Spinal cord (tissue), 10 donors: Measurements from ENCODE around the gene CBL. TPM values are rescaled to one million over a fixed set of nuclear protein-coding genes. Genes with fewer than 3 reads are reported as not detected.

ENCODE experiments used
- DNase-seq, 6 donors: peaks; one replicate each; pipeline versions ENCODE4 v3.0.0 to v3.0.0-alpha.2; 2013 to 2015; ENCODE audit warnings: low spot score in 6 of 6, low read depth in 4 of 6
- H3K27ac ChIP-seq: one replicate; pipeline ENCODE4 v1.5.1; 2013; ENCODE audit warnings: low read depth, low read length, control low read depth
- H3K27me3 ChIP-seq: one replicate; pipeline ENCODE4 v1.6.1; 2013; ENCODE audit warnings: low read length; ENCODE audit not compliant: control insufficient read depth, insufficient read depth
- H3K36me3 ChIP-seq: one replicate; pipeline ENCODE4 v1.6.1; 2013; ENCODE audit warnings: low read length; ENCODE audit not compliant: control insufficient read depth, insufficient read depth
- H3K4me1 ChIP-seq: one replicate; pipeline ENCODE4 v1.6.1; 2013; ENCODE audit warnings: low read length; ENCODE audit not compliant: control insufficient read depth, insufficient read depth
- H3K4me3 ChIP-seq: one replicate; pipeline ENCODE4 v1.5.1; 2013; ENCODE audit warnings: low read depth, low read length, control low read depth
- H3K9me3 ChIP-seq: one replicate; pipeline ENCODE4 v1.6.1; 2013; ENCODE audit warnings: low read length; ENCODE audit not compliant: control insufficient read depth, insufficient read depth
- whole genome bisulfite sequencing: methylation state at CpG from one replicate; pipeline ENCODE4 v1.1.5; 2013; ENCODE audit warnings: missing lambda C conversion rate; ENCODE audit not compliant: insufficient coverage; 5-methylcytosine and 5-hydroxymethylcytosine counted together
- polyA plus RNA-seq, 2 donors: library from polyadenylated mRNA; unstranded; fragments of 120-200 nt; gene quantifications; one replicate each; pipeline ENCODE4 v1.2.1, GENCODE V29; 2013; ENCODE audit not compliant: insufficient read length in 2 of 2
- total RNA-seq, 2 donors: library from RNA; depleted of rRNA in 1 of 2; stranded (reverse); fragments of 120-200 nt in 1 of 2; fragments of >200 nt in 1 of 2; gene quantifications; one replicate each; pipeline versions ENCODE4 v1.2.3 to v1.2.4, GENCODE V29; 2013 to 2014
- donor health status: healthy.

Gene CBL
- total and polyA plus RNA-seq, 4 donors, result 13.4 to 37.4 (median 22.3) TPM

- Histone ChIP-seq H3K36me3 (peaks cover 21% of the 10 kb centered on the region), H3K4me3 (no peak overlapping the region), H3K27ac (no peak overlapping the region), H3K9me3 (no peaks in the 10 kb centered on the region), H3K4me1 (peaks cover 29% of the 10 kb centered on the region), H3K27me3 (no peaks in the 10 kb centered on the region)
- DNase-seq, result no peak
- WGBS, result 82% methylated on average over 2 of the region's 4 CpGs
These were observed 126.1 kb downstream of the CBL start for GRCh38 chr11:119332111-119332765.

DNA sequence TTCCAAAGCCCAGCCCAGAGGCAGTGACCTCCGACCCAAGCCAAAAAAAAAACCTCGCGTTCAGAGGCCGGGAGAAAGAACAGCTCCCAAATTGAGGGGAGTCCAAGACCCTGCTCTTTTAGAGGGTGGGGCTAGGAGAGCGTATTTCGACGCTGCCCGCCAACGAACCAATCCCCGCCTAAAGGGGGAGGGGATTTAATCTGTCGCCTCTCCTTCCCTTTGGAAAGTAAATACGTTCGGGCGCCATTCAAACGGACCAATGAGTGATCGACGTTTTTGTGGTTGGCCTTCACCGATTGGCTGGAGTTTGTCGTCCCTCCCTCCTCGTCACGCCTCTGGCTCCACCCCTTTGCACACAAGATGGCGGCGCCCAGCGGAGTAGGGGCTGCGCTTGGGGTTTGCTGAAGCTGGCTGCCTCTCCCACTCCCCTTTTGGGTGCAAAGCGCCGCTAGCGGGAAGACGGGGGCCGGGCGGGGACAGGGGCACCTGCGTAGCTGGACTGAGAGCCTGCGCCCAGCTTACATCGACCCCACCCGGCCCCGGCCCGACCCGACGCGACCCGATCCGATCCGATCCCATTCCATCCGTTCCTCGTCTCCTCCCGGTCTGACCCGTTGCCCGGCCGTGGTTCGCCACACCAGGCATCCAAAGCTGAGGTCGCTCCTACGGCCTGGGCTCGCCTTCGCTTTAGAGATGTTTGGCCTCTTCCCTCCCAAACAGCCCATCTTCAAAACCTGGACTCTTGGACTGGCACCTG lies 128.2 kb downstream of the CBL start, which contains the start of gene RNF26:
RNF26 (plus strand) TSS at position 354 of the 757 bp plus-strand sequence. CDS start 596 bp downstream, outside the sequence.
- H3K27ac ChIP-seq, result peak within 1 kb of the TSS; percentile 84
- DNase-seq, result peak; percentile 94 to 100 (median 98)
- H3K27me3 ChIP-seq, result no peaks in the 10 kb centered on the region
- H3K36me3 ChIP-seq, result peaks cover 28% of the 10 kb centered on the region
- H3K4me3 ChIP-seq, result peak within 1 kb of the TSS; percentile 96
- H3K4me1 ChIP-seq, result peaks cover 50% of the 10 kb centered on the region
- 0% methylated on average over 42 of the region's 54 CpGs for WGBS
- H3K9me3 ChIP-seq, result no peaks in the 10 kb centered on the region

GRCh38 chr11:119335091-119335654 lies 129.0 kb downstream of the CBL start:
- Histone ChIP-seq H3K36me3 (peaks cover 28% of the 10 kb centered on the region), H3K9me3 (no peaks in the 10 kb centered on the region), H3K27ac (no peak overlapping the region), H3K27me3 (peaks cover 2% of the 10 kb centered on the region), H3K4me3 (peak overlapping the region; percentile 96), H3K4me1 (peaks cover 54% of the 10 kb centered on the region)
- no peak for DNase-seq
- 68% methylated on average over 15 of the region's 15 CpGs for WGBS

GRCh38 chr11:119335655-119336543 lies 129.8 kb downstream of the CBL start:
- peaks cover 28% of the 10 kb centered on the region for H3K36me3 ChIP-seq
- no peaks in the 10 kb centered on the region for H3K9me3 ChIP-seq
- DNase-seq, result no peak
- no peak overlapping the region for H3K4me3 ChIP-seq
- H3K27me3 ChIP-seq, result peaks cover 8% of the 10 kb centered on the region
- 88% methylated on average over 27 of the region's 30 CpGs for WGBS
- no peak overlapping the region for H3K27ac ChIP-seq
- peaks cover 60% of the 10 kb centered on the region for H3K4me1 ChIP-seq

- peaks cover 13% of the 10 kb centered on the region for H3K27me3 ChIP-seq
- no peak overlapping the region for H3K27ac ChIP-seq
- no peak overlapping the region for H3K4me3 ChIP-seq
- H3K4me1 ChIP-seq, result peaks cover 70% of the 10 kb centered on the region
- peaks cover 28% of the 10 kb centered on the region for H3K36me3 ChIP-seq
- 87% methylated on average over 9 of the region's 9 CpGs for WGBS
- no peak for DNase-seq
- H3K9me3 ChIP-seq, result no peaks in the 10 kb centered on the region
These were observed 130.8 kb downstream of the CBL start for GRCh38 chr11:119336744-119337469.

DNA sequence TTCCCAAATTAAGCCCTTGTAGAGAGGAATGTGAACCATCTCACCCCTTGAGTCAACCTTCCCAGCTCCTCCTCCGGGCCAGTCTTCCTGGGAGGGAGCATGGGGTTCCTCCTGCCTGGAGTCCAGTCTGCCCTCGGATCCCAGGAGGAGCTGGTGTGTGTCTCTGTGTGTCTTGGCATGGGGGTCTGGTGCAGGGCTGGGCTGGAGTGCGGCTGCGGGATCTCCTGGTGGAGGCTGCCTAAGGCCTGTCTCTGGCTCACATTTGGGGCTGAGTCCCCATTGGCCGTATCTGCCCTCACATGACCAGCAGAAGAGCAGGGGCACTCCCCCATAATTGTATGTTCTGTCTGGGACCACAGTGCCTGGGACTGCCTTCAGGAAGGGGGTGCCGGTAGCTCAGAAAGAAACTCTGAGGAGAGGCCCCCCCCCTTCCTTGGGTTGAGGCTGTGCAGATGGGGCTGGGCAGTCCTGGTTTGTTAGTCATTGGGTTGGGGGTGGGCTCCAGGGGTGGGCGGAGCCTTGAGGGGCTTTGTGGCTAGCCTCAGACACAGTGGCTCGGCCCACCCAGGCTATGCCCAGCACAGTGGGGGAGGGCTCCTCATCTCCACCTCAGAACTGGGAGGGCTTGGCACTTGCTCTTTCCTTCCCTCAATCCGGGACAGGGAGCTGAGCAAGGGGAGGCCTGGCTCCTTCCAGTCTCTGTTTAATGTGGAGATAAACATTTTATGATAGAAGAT lies 131.6 kb downstream of the CBL start:
- Histone ChIP-seq H3K27me3 (peaks cover 13% of the 10 kb centered on the region), H3K9me3 (no peaks in the 10 kb centered on the region), H3K27ac (peak overlapping the region; percentile 86), H3K4me1 (peaks cover 75% of the 10 kb centered on the region), H3K36me3 (peaks cover 28% of the 10 kb centered on the region), H3K4me3 (peak overlapping the region; percentile 63)
- peak in 2 of 6 donors; percentile 28 to 58 for DNase-seq
- 20% methylated on average over 4 of the region's 9 CpGs for WGBS

DNA sequence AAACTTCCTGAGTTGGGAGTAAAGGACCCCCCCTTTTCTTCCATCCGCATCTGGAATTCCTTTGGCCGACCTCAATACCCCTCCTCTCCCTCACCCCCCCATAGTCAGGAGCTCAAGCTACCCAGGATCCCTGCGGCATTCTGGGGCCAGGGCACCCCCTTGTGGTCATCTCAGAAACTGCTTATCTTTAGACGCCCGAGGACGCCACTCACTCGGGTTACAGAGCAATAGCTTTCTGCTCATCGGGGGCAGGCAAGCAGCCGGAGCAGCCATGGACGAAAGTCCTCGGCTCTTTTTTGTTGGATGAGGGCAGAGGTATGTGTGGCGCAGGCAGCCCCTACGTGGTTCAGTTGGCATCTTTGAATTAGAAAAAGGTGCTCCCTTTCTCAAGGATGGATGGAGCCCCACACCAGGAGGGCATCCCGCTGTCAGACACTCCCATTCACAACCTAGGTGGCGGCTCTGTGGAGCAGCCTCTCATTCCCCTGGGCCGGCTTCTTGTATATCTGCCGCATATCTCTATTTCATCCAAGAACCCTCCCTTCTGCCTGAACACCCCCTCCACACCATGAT lies 132.3 kb downstream of the CBL start:
- Histone ChIP-seq H3K27ac (peak overlapping the region; percentile 86), H3K4me1 (peaks cover 75% of the 10 kb centered on the region), H3K36me3 (peaks cover 28% of the 10 kb centered on the region), H3K4me3 (peak overlapping the region; percentile 63), H3K9me3 (no peaks in the 10 kb centered on the region), H3K27me3 (peaks cover 13% of the 10 kb centered on the region)
- DNase-seq, result peak in 2 of 6 donors; percentile 92
- WGBS, result 7% methylated on average over 15 of the region's 17 CpGs

DNA sequence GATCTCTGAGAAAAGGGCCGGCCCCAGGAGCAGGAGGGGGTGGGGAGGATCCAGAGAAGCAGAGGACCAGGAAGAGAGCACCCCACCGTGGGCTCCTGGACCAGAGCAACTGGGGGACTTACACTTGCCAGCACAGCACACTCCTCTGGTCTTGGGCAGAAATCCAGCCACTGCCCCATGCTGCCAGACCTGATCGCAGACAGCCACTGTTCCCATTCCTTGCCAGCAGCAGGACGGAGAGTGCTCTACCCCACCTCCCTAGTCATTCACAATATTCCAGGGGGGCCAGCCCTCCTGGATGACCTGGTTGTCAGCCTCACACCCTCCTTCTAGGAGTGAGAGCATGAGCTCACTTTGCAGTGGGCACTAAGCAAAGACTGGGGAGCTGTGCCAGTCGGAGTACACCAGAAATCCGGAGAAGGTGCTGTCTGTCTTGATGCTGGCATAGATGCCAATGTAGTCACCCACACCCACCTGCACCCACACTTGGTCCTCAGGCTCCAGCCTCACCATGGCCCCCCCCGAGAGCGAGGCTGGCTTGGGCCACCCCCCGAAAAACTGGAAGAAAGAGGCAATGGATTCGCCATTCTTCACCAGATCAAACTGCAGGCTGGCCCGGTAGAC lies 132.9 kb downstream of the CBL start:
- H3K27me3 ChIP-seq, result peaks cover 13% of the 10 kb centered on the region
- peak overlapping the region; percentile 86 for H3K27ac ChIP-seq
- peaks cover 28% of the 10 kb centered on the region for H3K36me3 ChIP-seq
- peaks cover 72% of the 10 kb centered on the region for H3K4me1 ChIP-seq
- H3K4me3 ChIP-seq, result peak overlapping the region; percentile 63
- H3K9me3 ChIP-seq, result no peaks in the 10 kb centered on the region
- 28% methylated on average over 9 of the region's 11 CpGs for WGBS
- peak in 2 of 6 donors; percentile 46 to 74 for DNase-seq
